ENCODE measurements around the gene KCNJ14.

GRCh38 chr19:48452289-48453190 is 2.8 kb upstream of the KCNJ14 start:
- TF ChIP-seq EP300 (IDR thresholded peaks at IDR 0.05; ENCODE audit: borderline replicate concordance in 1 of 2, low read depth in 1 of 2, low read length in 1 of 2) (no peak), CTCF (IDR thresholded peaks at IDR 0.05) (no peak), USF2 (IDR thresholded peaks at IDR 0.05; ENCODE audit: borderline replicate concordance, low read depth, low read length) (no peak), REST (IDR thresholded peaks at IDR 0.05; ENCODE audit: low read depth, low read length) (no peak), MXI1 (IDR thresholded peaks at IDR 0.05; ENCODE audit: low read depth, low read length) (no peak), NRF1 (IDR thresholded peaks at IDR 0.05; ENCODE audit: low read depth, low read length) (no peak), TAF1 (IDR thresholded peaks at IDR 0.05; ENCODE audit: borderline replicate concordance, low read depth, low read length) (no peak), SIN3A (IDR thresholded peaks at IDR 0.05; ENCODE audit: borderline replicate concordance, low read depth, low read length) (no peak), POLR2AphosphoS5 (IDR thresholded peaks at IDR 0.05; ENCODE audit: low read depth, low read length) (no peak)

Measured in SK-N-SH (cell line).